Astrocyte of the spinal cord (primary cell): ENCODE data around the gene DLX6.

Source experiments
- DNase-seq: peaks from one replicate; pipeline ENCODE4 v3.0.0; 2011; ENCODE audit warnings: low read depth, low spot score
- H3K4me3 ChIP-seq: 2 replicates; pipeline ENCODE4 v1.5.1; 2011; ENCODE audit warnings: low read depth, mild to moderate bottlenecking, low read length, moderate library complexity
- CTCF ChIP-seq: IDR thresholded peaks from 2 replicates; pipeline ENCODE4 v1.5.1; 2012; ENCODE audit warnings: low read depth, mild to moderate bottlenecking, low read length, inconsistent platforms
- in situ Hi-C: cut with HindIII; loops from 2 replicates; pipeline ENCODE4 v1.10.0; 2017; ENCODE audit warnings: low sequenced_read_pairs

The DLX6 gene

GRCh38 chr7:96976106-96976505, 29.2 kb upstream of the DLX6 start:
- in situ Hi-C loops = no loop called here
- TF ChIP-seq CTCF = no peak
- no peak for DNase-seq
- no peak overlapping the region for H3K4me3 ChIP-seq

- TF ChIP-seq CTCF = no peak
- in situ Hi-C loops = no loop called here
- no peak for DNase-seq
- no peak overlapping the region for H3K4me3 ChIP-seq
Measured at GRCh38 chr7:96977445-96977844, 27.9 kb upstream of the DLX6 start.

- in situ Hi-C loops = no loop called here
- no peak for DNase-seq
- TF ChIP-seq CTCF = no peak
- H3K4me3 ChIP-seq = no peak overlapping the region
Measured at GRCh38 chr7:96979551-96980276, 25.6 kb upstream of the DLX6 start.

GRCh38 chr7:96982586-96982985, 22.8 kb upstream of the DLX6 start:
- no peak for DNase-seq
- no peak overlapping the region for H3K4me3 ChIP-seq
- in situ Hi-C loops = no loop called here
- TF ChIP-seq CTCF = no peak

GRCh38 chr7:96985992-96986391, 19.4 kb upstream of the DLX6 start:
- no peak for TF ChIP-seq CTCF
- in situ Hi-C loops = no loop called here
- no peak for DNase-seq
- H3K4me3 ChIP-seq = no peak overlapping the region

GRCh38 chr7:96986901-96987300, 18.5 kb upstream of the DLX6 start:
- TF ChIP-seq CTCF = no peak
- no peak for DNase-seq
- H3K4me3 ChIP-seq = no peak overlapping the region
- in situ Hi-C loops = no loop called here

- TF ChIP-seq CTCF = no peak
- H3K4me3 ChIP-seq = no peak overlapping the region
- DNase-seq = no peak
- in situ Hi-C loops = no loop called here
Measured at GRCh38 chr7:96987719-96988118, 17.6 kb upstream of the DLX6 start.
